ENCODE data around the gene APEX2.

The APEX2 gene

GRCh38 chrX:54999717-55000598 is at the start of gene APEX2:
Gene APEX2, plus strand, starts transcription at chrX:55000363. Its CDS starts 60 bp downstream, at chrX:55000423.
- H3K27ac ChIP-seq: peak within 1 kb of the TSS; percentile 93
- H3K4me3 ChIP-seq (ENCODE audit: low read depth, low read length): peak within 1 kb of the TSS; percentile 65
- H3K36me3 ChIP-seq (replicated peaks): no peaks in the 10 kb centered on the region
- in situ Hi-C loops (cut with HindIII; ENCODE audit: low pct_ligation_motif_present, low sequenced_read_pairs): no loop called here
- no peak for TF ChIP-seq CTCF (IDR thresholded peaks at IDR 0.05; ENCODE audit: low read depth, low read length, missing control alignments)
- no peaks in the 10 kb centered on the region for H3K27me3 ChIP-seq (replicated peaks)
- peak; percentile 82 for DNase-seq

- no peak overlapping the region for H3K27ac ChIP-seq
- no peak for TF ChIP-seq CTCF (IDR thresholded peaks at IDR 0.05; ENCODE audit: low read depth, low read length, missing control alignments)
- H3K4me3 ChIP-seq (ENCODE audit: low read depth, low read length): no peak overlapping the region
- in situ Hi-C loops (cut with HindIII; ENCODE audit: low pct_ligation_motif_present, low sequenced_read_pairs): no loop called here
- no peaks in the 10 kb centered on the region for H3K36me3 ChIP-seq (replicated peaks)
- no peaks in the 10 kb centered on the region for H3K27me3 ChIP-seq (replicated peaks)
- DNase-seq: no peak
These were observed 49.3 kb upstream of the APEX2 start for GRCh38 chrX:54950730-54951375.

- Histone ChIP-seq H3K4me3 (ENCODE audit: low read depth, low read length) (no peak overlapping the region), H3K27ac (no peak overlapping the region), H3K36me3 (replicated peaks) (no peaks in the 10 kb centered on the region), H3K27me3 (replicated peaks) (no peaks in the 10 kb centered on the region)
- no peak for DNase-seq
- TF ChIP-seq CTCF (IDR thresholded peaks at IDR 0.05; ENCODE audit: low read depth, low read length, missing control alignments): no peak
- in situ Hi-C loops (cut with HindIII; ENCODE audit: low pct_ligation_motif_present, low sequenced_read_pairs): no loop called here
These were observed 38.4 kb upstream of the APEX2 start for GRCh38 chrX:54961750-54962149.

- no peak for TF ChIP-seq CTCF (IDR thresholded peaks at IDR 0.05; ENCODE audit: low read depth, low read length, missing control alignments)
- no peak for DNase-seq
- no peaks in the 10 kb centered on the region for H3K36me3 ChIP-seq (replicated peaks)
- no peak overlapping the region for H3K4me3 ChIP-seq (ENCODE audit: low read depth, low read length)
- no peaks in the 10 kb centered on the region for H3K27me3 ChIP-seq (replicated peaks)
- H3K27ac ChIP-seq: no peak overlapping the region
- in situ Hi-C loops (cut with HindIII; ENCODE audit: low pct_ligation_motif_present, low sequenced_read_pairs): no loop called here
These were observed 35.2 kb upstream of the APEX2 start for GRCh38 chrX:54964766-54965497.

- TF ChIP-seq CTCF (IDR thresholded peaks at IDR 0.05; ENCODE audit: low read depth, low read length, missing control alignments): no peak
- no peak overlapping the region for H3K27ac ChIP-seq
- in situ Hi-C loops (cut with HindIII; ENCODE audit: low pct_ligation_motif_present, low sequenced_read_pairs): no loop called here
These were observed 22.8 kb upstream of the APEX2 start for GRCh38 chrX:54977387-54977786.

More at GRCh38 chrX:54977387-54977786, 22.8 kb upstream of the APEX2 start:
- H3K4me3 ChIP-seq (ENCODE audit: low read depth, low read length): no peak overlapping the region
- no peaks in the 10 kb centered on the region for H3K36me3 ChIP-seq (replicated peaks)
- H3K27me3 ChIP-seq (replicated peaks): no peaks in the 10 kb centered on the region
- no peak for DNase-seq

Data from brain microvascular endothelial cell (primary cell).